Karpas-422 (cell line): ENCODE measurements around the gene STX2. TPM values are rescaled to one million over a fixed set of nuclear protein-coding genes. Genes with fewer than 3 reads are reported as not detected.

Experiments
- DNase-seq: peaks from one replicate; pipeline ENCODE4 v3.0.0-alpha.2; 2015
- H2AFZ ChIP-seq: fragments of 200-600 bp; sonication (generic); 2 replicates; pipeline ENCODE4 v1.6.1; 2014; ENCODE audit warnings: antibody characterized with exemption, low read length, mixed read lengths
- H3K27ac ChIP-seq: fragments of 200-600 bp; sonication (generic); 2 replicates; pipeline ENCODE4 v1.5.1; 2014; ENCODE audit warnings: mild to moderate bottlenecking, low read length, moderate library complexity
- H3K27me3 ChIP-seq: fragments of 200-600 bp; sonication (generic); 2 replicates; pipeline ENCODE4 v1.6.1; 2014; ENCODE audit warnings: low read length, mixed read lengths
- H3K36me3 ChIP-seq: fragments of 200-600 bp; sonication (generic); 2 replicates; pipeline ENCODE4 v1.6.1; 2014; ENCODE audit warnings: low read length, mixed read lengths; ENCODE audit not compliant: insufficient read depth
- H3K4me1 ChIP-seq: fragments of 200-600 bp; sonication (generic); 2 replicates; pipeline ENCODE4 v1.6.1; 2014; ENCODE audit warnings: mild to moderate bottlenecking, low read length, mixed read lengths
- H3K4me2 ChIP-seq: fragments of 200-600 bp; sonication (generic); 2 replicates; pipeline ENCODE4 v1.6.1; 2014; ENCODE audit warnings: low read length, low read depth, mild to moderate bottlenecking; ENCODE audit not compliant: poor library complexity, severe bottlenecking
- H3K4me3 ChIP-seq: fragments of 200-600 bp; sonication (generic); 2 replicates; pipeline ENCODE4 v1.5.1; 2014; ENCODE audit warnings: mild to moderate bottlenecking, antibody characterized with exemption, low read length, mixed read lengths
- H3K79me2 ChIP-seq: fragments of 200-600 bp; sonication (generic); 2 replicates; pipeline ENCODE4 v1.6.1; 2014; ENCODE audit warnings: mild to moderate bottlenecking, low read length, mixed read lengths
- H3K9ac ChIP-seq: fragments of 200-600 bp; sonication (generic); 2 replicates; pipeline ENCODE4 v1.6.0; 2014; ENCODE audit warnings: low read length
- H3K9me2 ChIP-seq: fragments of 200-600 bp; sonication (generic), shearing (Covaris generic); replicated peaks from 2 replicates; pipeline ENCODE4 v1.6.0; 2014; ENCODE audit warnings: mild to moderate bottlenecking, low read length, moderate library complexity; ENCODE audit not compliant: insufficient read depth
- H3K9me3 ChIP-seq: fragments of 300-700, 200-600 bp; sonication (generic); 2 replicates; pipeline ENCODE4 v1.6.1; 2014; ENCODE audit warnings: low read length, mixed read lengths
- H4K20me1 ChIP-seq: fragments of 200-600 bp; sonication (generic); 2 replicates; pipeline ENCODE4 v1.6.1; 2014; ENCODE audit warnings: mild to moderate bottlenecking, antibody characterized with exemption, low read length, low read depth; ENCODE audit not compliant: insufficient read depth
- total RNA-seq: library from RNA; depleted of rRNA; stranded (reverse); fragments of >200 nt; shearing (Covaris generic); gene quantifications from 2 replicates; pipeline ENCODE4 v1.2.3, GENCODE V29; 2014; ENCODE audit warnings: low replicate concordance

Gene STX2
- total RNA-seq, 1 experiment from 2014 or later, result 19.2 TPM

GRCh38 chr12:130796985-130797686 is 41.9 kb downstream of the STX2 start:
- H3K9me3 ChIP-seq, result no peaks in the 10 kb centered on the region
- H3K4me2 ChIP-seq, result no peak overlapping the region
- no peaks in the 10 kb centered on the region for H3K79me2 ChIP-seq
- no peaks in the 10 kb centered on the region for H3K9me2 ChIP-seq
- H3K9ac ChIP-seq, result no peak overlapping the region
- no peak for DNase-seq
- H3K27ac ChIP-seq, result no peak overlapping the region
- H3K36me3 ChIP-seq, result peaks cover 13% of the 10 kb centered on the region; the same call in 1 of the 2 replicates
- H3K27me3 ChIP-seq, result no peaks in the 10 kb centered on the region
- no peaks in the 10 kb centered on the region for H4K20me1 ChIP-seq
- no peaks in the 10 kb centered on the region for H3K4me1 ChIP-seq
- H3K4me3 ChIP-seq, result no peak overlapping the region
- H2AFZ ChIP-seq, result no peak overlapping the region

- no peaks in the 10 kb centered on the region for H3K4me1 ChIP-seq
- no peak overlapping the region for H3K4me2 ChIP-seq
- H3K9ac ChIP-seq, result no peak overlapping the region
- no peak overlapping the region for H3K27ac ChIP-seq
- H3K9me2 ChIP-seq, result no peaks in the 10 kb centered on the region
- no peaks in the 10 kb centered on the region for H4K20me1 ChIP-seq
- H3K9me3 ChIP-seq, result no peaks in the 10 kb centered on the region
- no peak overlapping the region for H2AFZ ChIP-seq
- peaks cover 12% of the 10 kb centered on the region; the same call in 1 of the 2 replicates for H3K36me3 ChIP-seq
- H3K4me3 ChIP-seq, result no peak overlapping the region
- H3K27me3 ChIP-seq, result no peaks in the 10 kb centered on the region
- H3K79me2 ChIP-seq, result no peaks in the 10 kb centered on the region
- no peak for DNase-seq
These were observed 43.1 kb downstream of the STX2 start for GRCh38 chr12:130795906-130796305.

- no peaks in the 10 kb centered on the region for H3K9me3 ChIP-seq
- no peaks in the 10 kb centered on the region for H3K4me1 ChIP-seq
- no peak overlapping the region for H3K9ac ChIP-seq
- no peak overlapping the region for H3K4me3 ChIP-seq
- no peaks in the 10 kb centered on the region for H4K20me1 ChIP-seq
- H3K27ac ChIP-seq, result no peak overlapping the region
- H3K9me2 ChIP-seq, result no peaks in the 10 kb centered on the region
- no peak overlapping the region for H3K4me2 ChIP-seq
- no peaks in the 10 kb centered on the region for H3K79me2 ChIP-seq
- peaks cover 17% of the 10 kb centered on the region; the same call in 1 of the 2 replicates for H3K36me3 ChIP-seq
- H3K27me3 ChIP-seq, result no peaks in the 10 kb centered on the region
- no peak overlapping the region for H2AFZ ChIP-seq
- DNase-seq, result no peak
These were observed 45.5 kb downstream of the STX2 start for GRCh38 chr12:130793554-130793849.

- H3K9me3 ChIP-seq, result no peaks in the 10 kb centered on the region
- H3K4me2 ChIP-seq, result no peak overlapping the region
- H3K79me2 ChIP-seq, result no peaks in the 10 kb centered on the region
- no peaks in the 10 kb centered on the region for H3K4me1 ChIP-seq
- H3K27ac ChIP-seq, result no peak overlapping the region
- no peak overlapping the region for H3K4me3 ChIP-seq
- H3K9me2 ChIP-seq, result no peaks in the 10 kb centered on the region
- DNase-seq, result no peak
- H3K9ac ChIP-seq, result no peak overlapping the region
- H3K27me3 ChIP-seq, result no peaks in the 10 kb centered on the region
- no peak overlapping the region for H2AFZ ChIP-seq
- H4K20me1 ChIP-seq, result no peaks in the 10 kb centered on the region
- H3K36me3 ChIP-seq, result peaks cover 17% of the 10 kb centered on the region; the same call in 1 of the 2 replicates
These were observed 46.1 kb downstream of the STX2 start for GRCh38 chr12:130792821-130793553.

DNA sequence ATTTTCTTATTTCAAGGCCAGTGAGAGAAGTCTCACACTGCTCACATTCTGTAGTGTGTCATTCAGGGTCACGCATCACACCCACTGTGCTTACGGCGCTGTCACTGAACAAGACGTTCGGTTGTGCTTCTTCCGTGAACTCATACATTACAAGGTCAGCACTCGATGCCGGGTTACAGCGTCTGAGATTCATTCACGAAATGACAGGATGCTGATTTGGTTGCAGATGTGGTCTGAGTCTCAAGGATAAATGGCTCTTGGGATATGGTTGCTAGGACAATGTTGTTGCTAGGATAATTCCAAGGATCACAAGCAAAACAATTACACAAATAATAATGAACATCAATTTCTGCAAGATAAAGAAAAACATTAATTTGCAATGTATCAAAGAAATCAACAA is 47.4 kb downstream of the STX2 start:
- Histone ChIP-seq H3K79me2 (no peaks in the 10 kb centered on the region), H3K27me3 (no peaks in the 10 kb centered on the region), H3K36me3 (peaks cover 14% of the 10 kb centered on the region; the same call in 1 of the 2 replicates), H3K9me3 (no peaks in the 10 kb centered on the region), H4K20me1 (no peaks in the 10 kb centered on the region), H3K9ac (no peak overlapping the region), H3K4me2 (no peak overlapping the region), H3K27ac (no peak overlapping the region), H2AFZ (no peak overlapping the region), H3K4me3 (no peak overlapping the region), H3K4me1 (no peaks in the 10 kb centered on the region), H3K9me2 (no peaks in the 10 kb centered on the region)
- no peak for DNase-seq

- Histone ChIP-seq H3K4me3 (no peak overlapping the region), H2AFZ (no peak overlapping the region), H3K27me3 (no peaks in the 10 kb centered on the region), H3K9me2 (no peaks in the 10 kb centered on the region), H3K9ac (no peak overlapping the region), H3K9me3 (no peaks in the 10 kb centered on the region), H3K4me1 (no peaks in the 10 kb centered on the region), H3K4me2 (no peak overlapping the region), H3K27ac (no peak overlapping the region), H4K20me1 (no peaks in the 10 kb centered on the region), H3K79me2 (no peaks in the 10 kb centered on the region), H3K36me3 (peaks cover 12% of the 10 kb centered on the region; the same call in 1 of the 2 replicates)
- no peak for DNase-seq
These were observed 50.5 kb downstream of the STX2 start for GRCh38 chr12:130788515-130788914.

DNA sequence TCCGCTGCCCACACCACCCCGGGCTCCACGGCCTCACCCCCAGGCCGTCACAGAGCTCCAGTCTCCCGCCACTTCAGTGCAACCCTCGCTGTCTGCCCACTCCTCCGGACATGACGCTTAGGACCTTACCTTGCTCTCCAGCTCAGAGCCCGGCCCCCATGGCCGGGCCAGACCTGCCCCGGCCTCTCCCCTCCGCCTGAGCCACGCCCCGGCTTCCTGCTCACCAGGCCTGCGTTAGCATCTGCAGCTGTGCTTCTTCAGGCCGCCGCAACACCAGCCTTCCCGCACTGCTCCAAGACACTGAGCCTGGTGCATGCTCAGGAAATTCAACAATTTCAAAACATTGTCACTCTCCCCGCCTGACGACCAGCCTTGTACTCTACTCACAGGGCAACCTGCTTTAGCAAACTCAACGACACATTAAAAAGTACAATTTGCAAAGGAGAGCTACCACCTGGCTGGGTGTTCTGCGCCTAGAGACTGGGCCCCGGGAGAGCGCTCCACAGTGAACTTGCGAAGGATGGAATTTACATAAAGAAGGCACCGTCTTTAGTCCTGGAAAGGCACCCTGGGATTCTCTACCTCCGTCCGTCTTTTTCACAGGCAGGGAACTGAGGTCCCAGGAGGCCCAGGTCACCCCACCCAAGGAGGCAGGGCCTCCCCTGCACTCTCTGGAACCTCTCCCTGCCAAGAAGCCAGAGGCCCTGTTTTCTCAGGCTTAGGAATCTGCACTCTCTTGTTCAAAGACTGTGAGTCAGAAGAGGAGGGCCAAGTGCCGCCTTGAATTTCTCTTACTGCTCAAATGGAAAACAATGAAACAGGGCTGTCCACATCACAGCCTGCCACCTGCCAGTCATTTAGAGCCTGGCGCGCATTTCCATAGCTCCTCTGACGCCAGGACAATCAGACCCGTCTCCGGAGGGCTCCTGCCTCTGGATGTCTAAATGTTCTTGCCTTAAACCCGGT is 51.3 kb downstream of the STX2 start:
- Histone ChIP-seq H3K27ac (no peak overlapping the region), H3K4me3 (no peak overlapping the region), H3K9me2 (no peaks in the 10 kb centered on the region), H3K9ac (no peak overlapping the region), H3K4me1 (no peaks in the 10 kb centered on the region), H4K20me1 (no peaks in the 10 kb centered on the region), H3K36me3 (peaks cover 12% of the 10 kb centered on the region; the same call in 1 of the 2 replicates), H3K79me2 (no peaks in the 10 kb centered on the region), H3K27me3 (no peaks in the 10 kb centered on the region), H2AFZ (no peak overlapping the region), H3K4me2 (no peak overlapping the region), H3K9me3 (no peaks in the 10 kb centered on the region)
- no peak for DNase-seq

DNA sequence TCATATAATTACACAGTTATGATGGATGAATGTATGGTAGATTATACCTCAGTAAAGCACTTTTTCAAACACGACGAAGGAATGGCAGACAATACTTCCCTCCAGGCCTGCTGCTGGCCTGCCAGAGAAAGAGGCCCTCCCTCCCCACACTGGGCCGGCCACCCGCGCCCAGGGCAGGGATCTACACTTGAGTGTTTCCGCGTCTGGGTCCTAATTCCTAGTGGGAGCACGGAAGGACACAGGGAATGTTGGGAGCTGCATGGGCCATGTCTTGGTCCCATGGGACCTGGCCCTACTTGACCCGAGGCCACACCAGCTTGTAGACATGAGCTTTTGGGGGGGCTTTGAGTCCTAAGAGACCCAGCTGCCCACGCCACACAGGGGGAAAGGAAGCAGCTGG is 52.0 kb downstream of the STX2 start:
- Histone ChIP-seq H2AFZ (no peak overlapping the region), H3K9me3 (no peaks in the 10 kb centered on the region), H3K27ac (no peak overlapping the region), H3K27me3 (no peaks in the 10 kb centered on the region), H3K9me2 (no peaks in the 10 kb centered on the region), H3K79me2 (no peaks in the 10 kb centered on the region), H3K9ac (no peak overlapping the region), H3K4me1 (no peaks in the 10 kb centered on the region), H3K4me3 (no peak overlapping the region), H4K20me1 (no peaks in the 10 kb centered on the region), H3K36me3 (peaks cover 12% of the 10 kb centered on the region; the same call in 1 of the 2 replicates), H3K4me2 (no peak overlapping the region)
- no peak for DNase-seq
